NB4 (cell line): ENCODE measurements around the gene FXYD7.

Experiments used
- DNase-seq: peaks from one replicate; pipeline ENCODE4 v3.0.0; 2010; ENCODE audit warnings: low read depth
- H3K4me3 ChIP-seq: one replicate; pipeline ENCODE4 v1.5.1; 2011; ENCODE audit warnings: mild to moderate bottlenecking, low read depth, low read length, moderate library complexity
- CTCF ChIP-seq: IDR thresholded peaks from one replicate; pipeline ENCODE4 v1.5.1; 2012; ENCODE audit warnings: low read depth, low read length
- MAX ChIP-seq: IDR thresholded peaks from 2 replicates; pipeline ENCODE4 v1.6.1; 2011; ENCODE audit warnings: low read depth, low read length
- MYC ChIP-seq: IDR thresholded peaks from 2 replicates; pipeline ENCODE4 v1.6.1; 2011; ENCODE audit warnings: low read depth, low read length
- POLR2A ChIP-seq: IDR thresholded peaks from 2 replicates; pipeline ENCODE4 v1.6.1; 2011; ENCODE audit warnings: mild to moderate bottlenecking; ENCODE audit not compliant: insufficient read length; ENCODE audit errors: extremely low read depth

Gene FXYD7

GRCh38 chr19:35140962-35141836 is 1.9 kb upstream of the FXYD7 start:
- peak; percentile 79 for DNase-seq
- no peak for TF ChIP-seq POLR2A
- peak; percentile 26 for TF ChIP-seq CTCF
- H3K4me3 ChIP-seq = no peak overlapping the region

- no peak overlapping the region for H3K4me3 ChIP-seq
Observed at GRCh38 chr19:35141837-35142605, 1.0 kb upstream of the FXYD7 start.

GRCh38 chr19:35142606-35143230 is 337 bp upstream of the FXYD7 start:
- no peak overlapping the region for H3K4me3 ChIP-seq
- peak; percentile 48 for DNase-seq
- TF ChIP-seq CTCF = no peak
- no peak for TF ChIP-seq POLR2A
- no peak for TF ChIP-seq MYC
- no peak for TF ChIP-seq MAX

More at GRCh38 chr19:35141837-35142605, 1.0 kb upstream of the FXYD7 start:
- TF ChIP-seq MAX = no peak
- no peak for TF ChIP-seq POLR2A
- no peak for TF ChIP-seq MYC
- no peak for TF ChIP-seq CTCF
- DNase-seq = no peak

GRCh38 chr19:35143818-35144217 is 763 bp downstream of the FXYD7 start:
- no peak overlapping the region for H3K4me3 ChIP-seq
- no peak for TF ChIP-seq MAX
- TF ChIP-seq CTCF = no peak
- no peak for TF ChIP-seq MYC
- TF ChIP-seq POLR2A = no peak
- no peak for DNase-seq

GRCh38 chr19:35144259-35144599 is 1.2 kb downstream of the FXYD7 start:
- H3K4me3 ChIP-seq = no peak overlapping the region
- TF ChIP-seq POLR2A = no peak
- no peak for TF ChIP-seq MAX
- TF ChIP-seq CTCF = no peak
- TF ChIP-seq MYC = no peak
- DNase-seq = no peak
